Renal pelvis (tissue), 12 donors: ENCODE data around the gene TRMT112. TPM values are rescaled to one million over a fixed set of nuclear protein-coding genes. Genes with fewer than 3 reads are reported as not detected.
A peak's percentile ranks its signal among the peaks of the same experiment; 100 is the strongest.

Experiments
- DNase-seq: peaks from one replicate; pipeline ENCODE4 v3.0.0-alpha.2; 2013
- long read RNA-seq, 16 experiments: transcript quantifications; one replicate each; lab custom pipeline, GENCODE V29; 2026
- polyA plus RNA-seq, 3 donors: library from polyadenylated mRNA; unstranded; fragments of 120-200 nt; gene quantifications; one replicate each; pipeline ENCODE4 v1.2.1, GENCODE V29; 2013; ENCODE audit not compliant: insufficient read length in 3 of 3

TRMT112 gene
- 100 to 1,000 TPM; 242 to 262 (median 252) TPM for polyA plus RNA-seq
- long read RNA-seq, donor 1, transcript TRMT112-203 (3 exons, 823 nt), result minor isoform, 13 of 316 reads
- long read RNA-seq, donor 1, transcript TRMT112-205 (3 exons, 659 nt), result minor isoform, 8 of 316 reads
- long read RNA-seq, donor 1, transcript TRMT112-206 (4 exons, 1,106 nt), result major isoform, 193 of 316 reads
- long read RNA-seq, donor 1, partial matches to known transcripts, result 82 of 316 reads
- long read RNA-seq, donor 1, other reads (novel, unspliced or antisense), result 12 of 316 reads
- long read RNA-seq, donor 2, transcript TRMT112-203 (3 exons, 823 nt), result minor isoform, 13 of 266 reads
- long read RNA-seq, donor 2, transcript TRMT112-206 (4 exons, 1,106 nt), result major isoform, 227 of 266 reads
- long read RNA-seq, donor 2, transcript TRMT112-201 (4 exons, 561 nt), result minor isoform, 6 of 266 reads
- long read RNA-seq, donor 2, transcript TRMT112-205 (3 exons, 659 nt), result minor isoform, 14 of 266 reads
- long read RNA-seq, donor 2, partial matches to known transcripts, result 0 of 266 reads
- long read RNA-seq, donor 2, other reads (novel, unspliced or antisense), result 0 of 266 reads
- long read RNA-seq, donor 3, transcript TRMT112-206 (4 exons, 1,106 nt), result major isoform, 176 of 645 reads
- long read RNA-seq, donor 3, transcript TRMT112-205 (3 exons, 659 nt), result minor isoform, 10 of 645 reads
- long read RNA-seq, donor 3, transcript TRMT112-204 (2 exons, 559 nt), result minor isoform, 6 of 645 reads
- long read RNA-seq, donor 3, transcript TRMT112-203 (3 exons, 823 nt), result minor isoform, 12 of 645 reads
- long read RNA-seq, donor 3, partial matches to known transcripts, result 169 of 645 reads
- long read RNA-seq, donor 3, other reads (novel, unspliced or antisense), result 268 of 645 reads
- long read RNA-seq, donor 4, transcript TRMT112-206 (4 exons, 1,106 nt), result major isoform, 253 of 384 reads
- long read RNA-seq, donor 4, transcript TRMT112-203 (3 exons, 823 nt), result minor isoform, 24 of 384 reads
- long read RNA-seq, donor 4, transcript TRMT112-205 (3 exons, 659 nt), result minor isoform, 7 of 384 reads
- long read RNA-seq, donor 4, partial matches to known transcripts, result 76 of 384 reads
- long read RNA-seq, donor 4, other reads (novel, unspliced or antisense), result 15 of 384 reads
- long read RNA-seq, donor 5, transcript TRMT112-203 (3 exons, 823 nt), result minor isoform, 8 of 115 reads
- long read RNA-seq, donor 5, transcript TRMT112-206 (4 exons, 1,106 nt), result major isoform, 98 of 115 reads
- long read RNA-seq, donor 5, partial matches to known transcripts, result 0 of 115 reads
- long read RNA-seq, donor 5, other reads (novel, unspliced or antisense), result 0 of 115 reads
- long read RNA-seq, donor 6, transcript TRMT112-204 (2 exons, 559 nt), result minor isoform, 6 of 222 reads
- long read RNA-seq, donor 6, transcript TRMT112-206 (4 exons, 1,106 nt), result major isoform, 182 of 222 reads
- long read RNA-seq, donor 6, transcript TRMT112-205 (3 exons, 659 nt), result minor isoform, 10 of 222 reads
- long read RNA-seq, donor 6, transcript TRMT112-203 (3 exons, 823 nt), result minor isoform, 13 of 222 reads
- long read RNA-seq, donor 6, partial matches to known transcripts, result 7 of 222 reads
- long read RNA-seq, donor 6, other reads (novel, unspliced or antisense), result 0 of 222 reads
- long read RNA-seq, donor 7, transcript TRMT112-205 (3 exons, 659 nt), result minor isoform, 11 of 278 reads
- long read RNA-seq, donor 7, transcript TRMT112-204 (2 exons, 559 nt), result minor isoform, 10 of 278 reads
- long read RNA-seq, donor 7, transcript TRMT112-203 (3 exons, 823 nt), result minor isoform, 14 of 278 reads
- long read RNA-seq, donor 7, transcript TRMT112-206 (4 exons, 1,106 nt), result major isoform, 239 of 278 reads
- long read RNA-seq, donor 7, partial matches to known transcripts, result 0 of 278 reads
- long read RNA-seq, donor 7, other reads (novel, unspliced or antisense), result 0 of 278 reads
- long read RNA-seq, donor 8, transcript TRMT112-203 (3 exons, 823 nt), result minor isoform, 6 of 98 reads
- long read RNA-seq, donor 8, transcript TRMT112-206 (4 exons, 1,106 nt), result major isoform, 84 of 98 reads
- long read RNA-seq, donor 8, partial matches to known transcripts, result 0 of 98 reads
- long read RNA-seq, donor 8, other reads (novel, unspliced or antisense), result 0 of 98 reads
- long read RNA-seq, donor 9, transcript TRMT112-203 (3 exons, 823 nt), result minor isoform, 24 of 328 reads
- long read RNA-seq, donor 9, transcript TRMT112-206 (4 exons, 1,106 nt), result major isoform, 240 of 328 reads
- long read RNA-seq, donor 9, transcript TRMT112-204 (2 exons, 559 nt), result minor isoform, 13 of 328 reads
- long read RNA-seq, donor 9, transcript TRMT112-205 (3 exons, 659 nt), result minor isoform, 13 of 328 reads
- long read RNA-seq, donor 9, partial matches to known transcripts, result 33 of 328 reads
- long read RNA-seq, donor 9, other reads (novel, unspliced or antisense), result 0 of 328 reads
- long read RNA-seq, donor 10, transcript TRMT112-203 (3 exons, 823 nt), result minor isoform, 17 of 713 reads
- long read RNA-seq, donor 10, transcript TRMT112-206 (4 exons, 1,106 nt), result major isoform, 173 of 713 reads
- long read RNA-seq, donor 10, partial matches to known transcripts, result 462 of 713 reads
- long read RNA-seq, donor 10, other reads (novel, unspliced or antisense), result 53 of 713 reads
- long read RNA-seq, donor 11, transcript TRMT112-206 (4 exons, 1,106 nt), result major isoform, 108 of 473 reads
- long read RNA-seq, donor 11, partial matches to known transcripts, result 304 of 473 reads
- long read RNA-seq, donor 11, other reads (novel, unspliced or antisense), result 47 of 473 reads
- long read RNA-seq, donor 12, transcript TRMT112-206 (4 exons, 1,106 nt), result major isoform, 261 of 304 reads
- long read RNA-seq, donor 12, transcript TRMT112-205 (3 exons, 659 nt), result minor isoform, 12 of 304 reads
- long read RNA-seq, donor 12, transcript TRMT112-203 (3 exons, 823 nt), result minor isoform, 26 of 304 reads
- long read RNA-seq, donor 12, partial matches to known transcripts, result 0 of 304 reads
- long read RNA-seq, donor 12, other reads (novel, unspliced or antisense), result 0 of 304 reads
- long read RNA-seq, donor 13, transcript TRMT112-206 (4 exons, 1,106 nt), result major isoform, 112 of 140 reads
- long read RNA-seq, donor 13, transcript TRMT112-203 (3 exons, 823 nt), result minor isoform, 12 of 140 reads
- long read RNA-seq, donor 13, transcript TRMT112-204 (2 exons, 559 nt), result minor isoform, 12 of 140 reads
- long read RNA-seq, donor 13, partial matches to known transcripts, result 0 of 140 reads
- long read RNA-seq, donor 13, other reads (novel, unspliced or antisense), result 0 of 140 reads
- long read RNA-seq, donor 14, result 0 reads
- long read RNA-seq, donor 15, transcript TRMT112-206 (4 exons, 1,106 nt), result major isoform, 221 of 260 reads
- long read RNA-seq, donor 15, transcript TRMT112-204 (2 exons, 559 nt), result minor isoform, 9 of 260 reads
- long read RNA-seq, donor 15, transcript TRMT112-205 (3 exons, 659 nt), result minor isoform, 11 of 260 reads
- long read RNA-seq, donor 15, transcript TRMT112-203 (3 exons, 823 nt), result minor isoform, 8 of 260 reads
- long read RNA-seq, donor 15, partial matches to known transcripts, result 5 of 260 reads
- long read RNA-seq, donor 15, other reads (novel, unspliced or antisense), result 0 of 260 reads
- long read RNA-seq, donor 16, transcript TRMT112-205 (3 exons, 659 nt), result minor isoform, 6 of 906 reads
- long read RNA-seq, donor 16, transcript TRMT112-206 (4 exons, 1,106 nt), result major isoform, 253 of 906 reads
- long read RNA-seq, donor 16, transcript TRMT112-203 (3 exons, 823 nt), result minor isoform, 16 of 906 reads
- long read RNA-seq, donor 16, transcript TRMT112-204 (2 exons, 559 nt), result minor isoform, 12 of 906 reads
- long read RNA-seq, donor 16, partial matches to known transcripts, result 244 of 906 reads
- long read RNA-seq, donor 16, other reads (novel, unspliced or antisense), result 369 of 906 reads

- DNase-seq, result peak; percentile 98
These were observed at the start of gene TRMT112 for GRCh38 chr11:64317325-64317960. TRMT112 (minus strand) TSS chr11:64317559; CDS start chr11:64317526, 33 bp downstream.

GRCh38 chr11:64366751-64367150, 49.4 kb upstream of the TRMT112 start:
- no peak for DNase-seq

GRCh38 chr11:64364911-64365310, 47.6 kb upstream of the TRMT112 start:
- DNase-seq, result no peak

- DNase-seq, result no peak
These were observed 47.1 kb upstream of the TRMT112 start for GRCh38 chr11:64364435-64364834.

GRCh38 chr11:64362339-64362738, 45.0 kb upstream of the TRMT112 start:
- DNase-seq, result no peak

GRCh38 chr11:64361659-64362058, 44.3 kb upstream of the TRMT112 start:
- no peak for DNase-seq

- DNase-seq, result no peak
These were observed 43.1 kb upstream of the TRMT112 start for GRCh38 chr11:64360448-64360921.

GRCh38 chr11:64359712-64360445, 42.5 kb upstream of the TRMT112 start:
- DNase-seq, result no peak

- DNase-seq, result peak; percentile 60
These were observed 41.8 kb upstream of the TRMT112 start, which contains the start of gene RPS6KA4 for GRCh38 chr11:64358907-64359711. RPS6KA4 (plus strand) TSS chr11:64359162; CDS start chr11:64359236, 74 bp downstream.

GRCh38 chr11:64358536-64358906, 41.2 kb upstream of the TRMT112 start:
- DNase-seq, result no peak

GRCh38 chr11:64357904-64358535, 40.7 kb upstream of the TRMT112 start:
- DNase-seq, result no peak

- no peak for DNase-seq
These were observed 40.1 kb upstream of the TRMT112 start for GRCh38 chr11:64357446-64357845.
